Measurements from ENCODE around the gene COL24A1.

Gene COL24A1

GRCh38 chr1:85847356-85847755, 309.2 kb downstream of the COL24A1 start:
- Histone ChIP-seq H3K9me3 (ENCODE audit: control insufficient read depth, insufficient read depth, low read length) (no peaks in the 10 kb centered on the region), H3K36me3 (ENCODE audit: control insufficient read depth, low read length) (no peaks in the 10 kb centered on the region), H3K79me2 (ENCODE audit: control insufficient read depth, low read length) (no peaks in the 10 kb centered on the region), H3K4me3 (ENCODE audit: low read length) (no peak overlapping the region), H3K27me3 (ENCODE audit: control insufficient read depth, low read length) (no peaks in the 10 kb centered on the region), H4K20me1 (ENCODE audit: control insufficient read depth, insufficient read depth, low read depth, low read length) (no peaks in the 10 kb centered on the region), H3K4me1 (ENCODE audit: control insufficient read depth, low read length) (no peaks in the 10 kb centered on the region), H3F3A (ENCODE audit: control insufficient read depth, insufficient read depth) (no peaks in the 10 kb centered on the region), H3K9me2 (replicated peaks; ENCODE audit: control insufficient read depth, low read length) (no peaks in the 10 kb centered on the region), H3K4me2 (ENCODE audit: low read length) (no peak overlapping the region), H3K27ac (ENCODE audit: low read depth, low read length) (no peak overlapping the region)
- no peak for TF ChIP-seq EZH2phosphoT487 (IDR thresholded peaks at IDR 0.05; ENCODE audit: borderline replicate concordance, low read length)
- TF ChIP-seq, protein P1, sequence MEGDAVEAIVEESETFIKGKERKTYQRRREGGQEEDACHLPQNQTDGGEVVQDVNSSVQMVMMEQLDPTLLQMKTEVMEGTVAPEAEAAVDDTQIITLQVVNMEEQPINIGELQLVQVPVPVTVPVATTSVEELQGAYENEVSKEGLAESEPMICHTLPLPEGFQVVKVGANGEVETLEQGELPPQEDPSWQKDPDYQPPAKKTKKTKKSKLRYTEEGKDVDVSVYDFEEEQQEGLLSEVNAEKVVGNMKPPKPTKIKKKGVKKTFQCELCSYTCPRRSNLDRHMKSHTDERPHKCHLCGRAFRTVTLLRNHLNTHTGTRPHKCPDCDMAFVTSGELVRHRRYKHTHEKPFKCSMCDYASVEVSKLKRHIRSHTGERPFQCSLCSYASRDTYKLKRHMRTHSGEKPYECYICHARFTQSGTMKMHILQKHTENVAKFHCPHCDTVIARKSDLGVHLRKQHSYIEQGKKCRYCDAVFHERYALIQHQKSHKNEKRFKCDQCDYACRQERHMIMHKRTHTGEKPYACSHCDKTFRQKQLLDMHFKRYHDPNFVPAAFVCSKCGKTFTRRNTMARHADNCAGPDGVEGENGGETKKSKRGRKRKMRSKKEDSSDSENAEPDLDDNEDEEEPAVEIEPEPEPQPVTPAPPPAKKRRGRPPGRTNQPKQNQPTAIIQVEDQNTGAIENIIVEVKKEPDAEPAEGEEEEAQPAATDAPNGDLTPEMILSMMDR (IDR thresholded peaks at IDR 0.05; ENCODE audit: low read depth, low read length, poor library complexity, severe bottlenecking), result no peak

GRCh38 chr1:85846706-85847105, 309.9 kb downstream of the COL24A1 start:
- H3K9me3 ChIP-seq (ENCODE audit: control insufficient read depth, insufficient read depth, low read length), result no peaks in the 10 kb centered on the region
- H4K20me1 ChIP-seq (ENCODE audit: control insufficient read depth, insufficient read depth, low read depth, low read length), result no peaks in the 10 kb centered on the region
- H3K79me2 ChIP-seq (ENCODE audit: control insufficient read depth, low read length), result no peaks in the 10 kb centered on the region
- no peaks in the 10 kb centered on the region for H3F3A ChIP-seq (ENCODE audit: control insufficient read depth, insufficient read depth)
- no peaks in the 10 kb centered on the region for H3K27me3 ChIP-seq (ENCODE audit: control insufficient read depth, low read length)
- no peak overlapping the region for H3K4me3 ChIP-seq (ENCODE audit: low read length)
- H3K4me2 ChIP-seq (ENCODE audit: low read length), result no peak overlapping the region
- H3K36me3 ChIP-seq (ENCODE audit: control insufficient read depth, low read length), result no peaks in the 10 kb centered on the region
- TF ChIP-seq, protein P1 (IDR thresholded peaks at IDR 0.05; ENCODE audit: low read depth, low read length, poor library complexity, severe bottlenecking), result no peak
- TF ChIP-seq EZH2phosphoT487 (IDR thresholded peaks at IDR 0.05; ENCODE audit: borderline replicate concordance, low read length), result no peak
- no peaks in the 10 kb centered on the region for H3K4me1 ChIP-seq (ENCODE audit: control insufficient read depth, low read length)
- H3K9me2 ChIP-seq (replicated peaks; ENCODE audit: control insufficient read depth, low read length), result no peaks in the 10 kb centered on the region
- no peak overlapping the region for H3K27ac ChIP-seq (ENCODE audit: low read depth, low read length)

DNA sequence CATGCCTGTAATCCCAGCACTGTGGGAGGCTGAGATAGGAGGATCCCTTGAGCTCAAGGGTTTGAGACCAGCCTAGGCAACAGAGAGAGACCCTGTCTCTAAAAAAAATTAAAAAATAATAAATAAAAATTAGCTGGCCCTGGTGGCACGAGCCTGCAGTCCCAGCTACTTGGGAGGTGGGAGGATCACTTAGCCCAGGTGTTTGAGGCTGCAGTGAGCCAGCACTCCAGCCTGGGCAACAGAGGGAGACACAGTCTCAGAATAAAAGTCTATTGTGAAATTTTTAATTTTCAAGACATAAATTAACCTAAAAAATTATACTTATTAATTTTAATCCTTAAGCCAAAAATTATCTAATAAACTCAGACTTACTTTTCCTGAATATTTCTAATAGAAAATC, 317.1 kb downstream of the COL24A1 start:
- Histone ChIP-seq H3K27me3 (ENCODE audit: control insufficient read depth, low read length) (no peaks in the 10 kb centered on the region), H3F3A (ENCODE audit: control insufficient read depth, insufficient read depth) (no peaks in the 10 kb centered on the region), H3K9me3 (ENCODE audit: control insufficient read depth, insufficient read depth, low read length) (no peaks in the 10 kb centered on the region), H3K9me2 (replicated peaks; ENCODE audit: control insufficient read depth, low read length) (no peaks in the 10 kb centered on the region), H3K4me1 (ENCODE audit: control insufficient read depth, low read length) (0 out of 2 replicates have a peak, but pooled peaks cover 3% of the 10 kb centered on the region), H3K4me3 (ENCODE audit: low read length) (no peak overlapping the region), H3K36me3 (ENCODE audit: control insufficient read depth, low read length) (no peaks in the 10 kb centered on the region), H3K4me2 (ENCODE audit: low read length) (no peak overlapping the region), H3K79me2 (ENCODE audit: control insufficient read depth, low read length) (no peaks in the 10 kb centered on the region), H4K20me1 (ENCODE audit: control insufficient read depth, insufficient read depth, low read depth, low read length) (no peaks in the 10 kb centered on the region), H3K27ac (ENCODE audit: low read depth, low read length) (no peak overlapping the region)
- TF ChIP-seq EZH2phosphoT487 (IDR thresholded peaks at IDR 0.05; ENCODE audit: borderline replicate concordance, low read length), result no peak
- TF ChIP-seq, protein P1 (IDR thresholded peaks at IDR 0.05; ENCODE audit: low read depth, low read length, poor library complexity, severe bottlenecking), result no peak

Data from DOHH2 (cell line).